ENCODE data around the gene NRK.

DNA sequence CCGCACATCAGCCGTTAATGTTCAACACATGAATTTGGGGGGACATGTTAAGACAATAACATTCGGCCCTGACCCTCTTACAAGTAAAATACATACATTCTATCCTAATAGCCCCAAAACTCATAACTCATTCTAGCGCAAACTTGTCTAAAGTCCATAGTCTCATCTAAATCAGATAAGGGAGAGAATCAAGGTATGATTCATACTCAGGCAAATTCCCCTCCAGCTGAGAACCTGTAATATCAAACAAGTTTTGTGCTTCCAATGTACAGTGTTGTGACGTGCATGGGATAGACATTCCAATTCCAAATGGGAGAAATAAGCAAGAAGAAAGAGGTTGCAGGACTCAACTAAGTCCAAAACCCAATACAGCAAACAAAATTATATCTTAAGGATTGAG, 147.1 kb downstream of the NRK start:
- TF ChIP-seq, protein P1, sequence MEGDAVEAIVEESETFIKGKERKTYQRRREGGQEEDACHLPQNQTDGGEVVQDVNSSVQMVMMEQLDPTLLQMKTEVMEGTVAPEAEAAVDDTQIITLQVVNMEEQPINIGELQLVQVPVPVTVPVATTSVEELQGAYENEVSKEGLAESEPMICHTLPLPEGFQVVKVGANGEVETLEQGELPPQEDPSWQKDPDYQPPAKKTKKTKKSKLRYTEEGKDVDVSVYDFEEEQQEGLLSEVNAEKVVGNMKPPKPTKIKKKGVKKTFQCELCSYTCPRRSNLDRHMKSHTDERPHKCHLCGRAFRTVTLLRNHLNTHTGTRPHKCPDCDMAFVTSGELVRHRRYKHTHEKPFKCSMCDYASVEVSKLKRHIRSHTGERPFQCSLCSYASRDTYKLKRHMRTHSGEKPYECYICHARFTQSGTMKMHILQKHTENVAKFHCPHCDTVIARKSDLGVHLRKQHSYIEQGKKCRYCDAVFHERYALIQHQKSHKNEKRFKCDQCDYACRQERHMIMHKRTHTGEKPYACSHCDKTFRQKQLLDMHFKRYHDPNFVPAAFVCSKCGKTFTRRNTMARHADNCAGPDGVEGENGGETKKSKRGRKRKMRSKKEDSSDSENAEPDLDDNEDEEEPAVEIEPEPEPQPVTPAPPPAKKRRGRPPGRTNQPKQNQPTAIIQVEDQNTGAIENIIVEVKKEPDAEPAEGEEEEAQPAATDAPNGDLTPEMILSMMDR (conservative IDR thresholded peaks at IDR 0.05; ENCODE audit: low read depth, low read length): no peak
- TF ChIP-seq POLR2A (IDR thresholded peaks at IDR 0.05; ENCODE audit: low read depth, low read length) (no peak), CEBPB (IDR thresholded peaks at IDR 0.05; ENCODE audit: low read depth, low read length) (no peak), FOS (IDR thresholded peaks at IDR 0.05; ENCODE audit: low read depth, low read length) (no peak), MAZ (IDR thresholded peaks at IDR 0.05; ENCODE audit: borderline replicate concordance, low read depth, low read length) (no peak), BHLHE40 (IDR thresholded peaks at IDR 0.05; ENCODE audit: low read depth, low read length) (no peak), RFX5 (IDR thresholded peaks at IDR 0.05; ENCODE audit: low read depth, low read length) (no peak), RCOR1 (IDR thresholded peaks at IDR 0.05; ENCODE audit: insufficient replicate concordance, low read length) (no peak), NFE2L2 (IDR thresholded peaks at IDR 0.05; ENCODE audit: low read depth, low read length) (no peak), RAD21 (IDR thresholded peaks at IDR 0.05; ENCODE audit: low read length) (no peak), SMC3 (IDR thresholded peaks at IDR 0.05; ENCODE audit: low read depth, low read length) (no peak), MAFK (IDR thresholded peaks at IDR 0.05; ENCODE audit: low read depth, low read length) (no peak)
- TF ChIP-seq, protein P2, sequence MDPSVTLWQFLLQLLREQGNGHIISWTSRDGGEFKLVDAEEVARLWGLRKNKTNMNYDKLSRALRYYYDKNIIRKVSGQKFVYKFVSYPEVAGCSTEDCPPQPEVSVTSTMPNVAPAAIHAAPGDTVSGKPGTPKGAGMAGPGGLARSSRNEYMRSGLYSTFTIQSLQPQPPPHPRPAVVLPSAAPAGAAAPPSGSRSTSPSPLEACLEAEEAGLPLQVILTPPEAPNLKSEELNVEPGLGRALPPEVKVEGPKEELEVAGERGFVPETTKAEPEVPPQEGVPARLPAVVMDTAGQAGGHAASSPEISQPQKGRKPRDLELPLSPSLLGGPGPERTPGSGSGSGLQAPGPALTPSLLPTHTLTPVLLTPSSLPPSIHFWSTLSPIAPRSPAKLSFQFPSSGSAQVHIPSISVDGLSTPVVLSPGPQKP (IDR thresholded peaks at IDR 0.05; ENCODE audit: borderline replicate concordance, low read depth, low read length): no peak
- TF ChIP-seq, protein P3, sequence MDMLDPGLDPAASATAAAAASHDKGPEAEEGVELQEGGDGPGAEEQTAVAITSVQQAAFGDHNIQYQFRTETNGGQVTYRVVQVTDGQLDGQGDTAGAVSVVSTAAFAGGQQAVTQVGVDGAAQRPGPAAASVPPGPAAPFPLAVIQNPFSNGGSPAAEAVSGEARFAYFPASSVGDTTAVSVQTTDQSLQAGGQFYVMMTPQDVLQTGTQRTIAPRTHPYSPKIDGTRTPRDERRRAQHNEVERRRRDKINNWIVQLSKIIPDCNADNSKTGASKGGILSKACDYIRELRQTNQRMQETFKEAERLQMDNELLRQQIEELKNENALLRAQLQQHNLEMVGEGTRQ (IDR thresholded peaks at IDR 0.05; ENCODE audit: low read depth, low read length): no peak
